Psoas muscle (tissue), 8 donors: Measurements from ENCODE around the gene PLEKHA1. TPM values are rescaled to one million over a fixed set of nuclear protein-coding genes. Genes with fewer than 3 reads are reported as not detected.

ENCODE experiments used
- ATAC-seq, 4 donors: fragments of 200-7000 bp; cut with Tn5 transposase; one replicate each; pipeline ENCODE4 v1.9.1; 2020; ENCODE audit warnings: moderate library complexity in 3 of 4, mild to moderate bottlenecking in 2 of 4
- DNase-seq, 2 donors: peaks; one replicate each; pipeline ENCODE4 v3.0.0-alpha.2; 2020
- H3K27ac ChIP-seq: fragments of 200-600 bp; one replicate; pipeline ENCODE4 v1.8.0; 2022
- H3K27me3 ChIP-seq, 3 donors: fragments of 200-600 bp in 1 of 3; one replicate each; pipeline versions ENCODE4 v1.6.1 to v1.8.0; 2013 to 2022; ENCODE audit warnings: low read length in 2 of 3, mild to moderate bottlenecking in 2 of 3, moderate library complexity in 1 of 3; ENCODE audit not compliant: insufficient read depth in 3 of 3
- H3K36me3 ChIP-seq, 2 donors: fragments of 200-600 bp in 1 of 2; one replicate each; pipeline versions ENCODE4 v1.6.1 to v1.8.0; 2013 to 2022; ENCODE audit warnings: low read depth in 1 of 2, mild to moderate bottlenecking in 1 of 2, moderate library complexity in 1 of 2; ENCODE audit not compliant: insufficient read depth in 1 of 2
- H3K4me1 ChIP-seq: fragments of 200-600 bp; one replicate; pipeline ENCODE4 v1.8.0; 2022
- H3K4me3 ChIP-seq: fragments of 200-600 bp; one replicate; pipeline ENCODE4 v1.8.0; 2022; ENCODE audit warnings: mild to moderate bottlenecking
- H3K9me3 ChIP-seq: fragments of 200-600 bp; one replicate; pipeline ENCODE4 v1.8.0; 2022
- WGBS, 3 donors: extraction: QIAGEN DNeasy Blood & Tissue Kit; methylation state at CpG; one replicate each; pipeline versions ENCODE4 v1.1.6 to v1.1.7; 2013; 5-methylcytosine and 5-hydroxymethylcytosine counted together
- intact Hi-C, 2 donors: fragments of 100-400 bp; cut with DNase I; formaldehyde crosslinking; loops; one replicate each; pipeline versions ENCODE4 v1.11.0 to v1.14.2; 2022
- polyA plus RNA-seq, 3 donors: library from polyadenylated mRNA; stranded (reverse); fragments of 200-250 nt; gene quantifications; one replicate each; pipeline ENCODE4 v1.2.3, GENCODE V29; 2013
- total RNA-seq, 4 donors: library from RNA; stranded (reverse); fragmentation: NEBNext Ultra II Directional in 2 of 4; extraction: Animal tissue kit (Norgen Biotek cat#: 25700) in 2 of 4; gene quantifications; one replicate each; pipeline versions ENCODE4 v1.2.1 to v1.2.4, GENCODE V29; 2021 to 2023
- TF ChIP-seq, protein P1 (sequence below): fragments of 200-600 bp; IDR thresholded peaks from one replicate; pipeline ENCODE4 v1.8.0; 2022; ENCODE audit warnings: antibody characterized with exemption
- donor health status: healthy with polysubstance abuse.
- donor health status: DM: no; HTN: no; CAD: no; lungs with moderate emphysema.
- donor health status: Bipolar disorder and iron deficiency.
- donor health status: healthy.
- donor health status: DM: yes; HTN: yes; CAD: no.
- donor health status: DM: no; HTN: no; CAD: no.
- donor health status: DM: no; HTN: no; CAD: no.
- donor health status: DM: yes; HTN: yes; CAD: no.

The PLEKHA1 gene
- total and polyA plus RNA-seq, 7 donors: 29.5 to 75.3 (median 53.1) TPM

DNA sequence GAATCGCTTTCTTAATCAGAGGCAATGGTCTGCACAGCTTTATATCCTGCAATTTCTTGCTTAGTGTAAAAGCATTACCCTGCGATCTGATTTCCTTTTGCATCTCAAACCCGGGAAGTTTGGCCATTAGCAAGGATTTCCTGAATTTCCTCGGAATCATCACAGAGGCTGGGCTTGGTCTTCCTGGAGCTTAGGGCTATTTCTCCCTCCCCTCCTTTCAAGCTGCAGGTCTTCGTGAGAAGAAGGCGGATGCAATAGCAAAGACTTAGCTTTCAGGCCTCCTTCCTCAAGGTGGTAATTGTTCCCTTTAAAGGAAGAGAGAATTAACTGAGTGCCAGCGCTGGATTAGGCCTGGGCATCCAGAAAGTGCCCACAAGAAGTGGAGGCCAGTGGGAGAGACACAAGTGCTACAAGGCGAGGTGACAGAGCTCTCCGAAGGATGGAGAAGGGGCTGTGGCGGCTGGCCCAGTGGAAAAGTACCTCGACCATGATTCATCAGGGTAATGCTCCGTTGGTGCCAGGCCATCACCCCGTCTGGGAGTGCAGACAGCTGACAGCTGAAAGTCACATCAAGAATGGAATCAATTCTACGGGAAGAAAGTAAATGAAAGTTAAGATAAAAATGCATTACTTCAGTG, 76.0 kb downstream of the PLEKHA1 start:
- Histone ChIP-seq H3K4me3 (no peak overlapping the region), H3K27me3 (peaks cover 0 to 2% (median 0%) of the 10 kb centered on the region in 3 donors), H3K4me1 (peaks cover 30% of the 10 kb centered on the region), H3K27ac (no peak overlapping the region), H3K9me3 (no peaks in the 10 kb centered on the region), H3K36me3 (no peaks in the 10 kb centered on the region)
- WGBS, 3 donors: 57 to 59% (median 59%) methylated on average over 14 of the region's 14 CpGs
- TF ChIP-seq, protein P1, sequence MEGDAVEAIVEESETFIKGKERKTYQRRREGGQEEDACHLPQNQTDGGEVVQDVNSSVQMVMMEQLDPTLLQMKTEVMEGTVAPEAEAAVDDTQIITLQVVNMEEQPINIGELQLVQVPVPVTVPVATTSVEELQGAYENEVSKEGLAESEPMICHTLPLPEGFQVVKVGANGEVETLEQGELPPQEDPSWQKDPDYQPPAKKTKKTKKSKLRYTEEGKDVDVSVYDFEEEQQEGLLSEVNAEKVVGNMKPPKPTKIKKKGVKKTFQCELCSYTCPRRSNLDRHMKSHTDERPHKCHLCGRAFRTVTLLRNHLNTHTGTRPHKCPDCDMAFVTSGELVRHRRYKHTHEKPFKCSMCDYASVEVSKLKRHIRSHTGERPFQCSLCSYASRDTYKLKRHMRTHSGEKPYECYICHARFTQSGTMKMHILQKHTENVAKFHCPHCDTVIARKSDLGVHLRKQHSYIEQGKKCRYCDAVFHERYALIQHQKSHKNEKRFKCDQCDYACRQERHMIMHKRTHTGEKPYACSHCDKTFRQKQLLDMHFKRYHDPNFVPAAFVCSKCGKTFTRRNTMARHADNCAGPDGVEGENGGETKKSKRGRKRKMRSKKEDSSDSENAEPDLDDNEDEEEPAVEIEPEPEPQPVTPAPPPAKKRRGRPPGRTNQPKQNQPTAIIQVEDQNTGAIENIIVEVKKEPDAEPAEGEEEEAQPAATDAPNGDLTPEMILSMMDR: no peak
- intact Hi-C loops: no loop called here
- ATAC-seq (peak; percentile 50 to 84 (median 60)), DNase-seq (peak in 1 of 2 donors; percentile 31)

- no peaks in the 10 kb centered on the region for H3K9me3 ChIP-seq
- intact Hi-C loops: no loop called here
- peaks cover 8% of the 10 kb centered on the region for H3K4me1 ChIP-seq
- DNase-seq: no peak
- no peaks in the 10 kb centered on the region for H3K36me3 ChIP-seq
- H3K27ac ChIP-seq: no peak overlapping the region
- no peak overlapping the region for H3K4me3 ChIP-seq
- peaks cover 0 to 2% (median 0%) of the 10 kb centered on the region in 3 donors for H3K27me3 ChIP-seq
- no peak for ATAC-seq
- WGBS, 3 donors: 90 to 93% (median 93%) methylated on average over 3 of the region's 3 CpGs
- TF ChIP-seq, protein P1: no peak
Observed at GRCh38 chr10:122454071-122454470, 79.6 kb downstream of the PLEKHA1 start.

- intact Hi-C loops: no loop called here
- ATAC-seq: no peak
- no peak for DNase-seq
- TF ChIP-seq, protein P1: no peak
- no peak within 1 kb of the TSS for H3K27ac ChIP-seq
- H3K27me3 ChIP-seq: peaks cover 0 to 2% (median 0%) of the 10 kb centered on the region in 3 donors
- no peak within 1 kb of the TSS for H3K4me3 ChIP-seq
- no peaks in the 10 kb centered on the region for H3K36me3 ChIP-seq
- no peaks in the 10 kb centered on the region for H3K9me3 ChIP-seq
- H3K4me1 ChIP-seq: peaks cover 2% of the 10 kb centered on the region
- WGBS, 3 donors: 80 to 86% (median 81%) methylated on average over 7 of the region's 7 CpGs
Observed at GRCh38 chr10:122454603-122455080, 80.1 kb downstream of the PLEKHA1 start, which contains the start of gene ARMS2. TSS of gene ARMS2 (plus strand) at chr10:122454653. CDS start at chr10:122454728, 75 bp downstream.

DNA sequence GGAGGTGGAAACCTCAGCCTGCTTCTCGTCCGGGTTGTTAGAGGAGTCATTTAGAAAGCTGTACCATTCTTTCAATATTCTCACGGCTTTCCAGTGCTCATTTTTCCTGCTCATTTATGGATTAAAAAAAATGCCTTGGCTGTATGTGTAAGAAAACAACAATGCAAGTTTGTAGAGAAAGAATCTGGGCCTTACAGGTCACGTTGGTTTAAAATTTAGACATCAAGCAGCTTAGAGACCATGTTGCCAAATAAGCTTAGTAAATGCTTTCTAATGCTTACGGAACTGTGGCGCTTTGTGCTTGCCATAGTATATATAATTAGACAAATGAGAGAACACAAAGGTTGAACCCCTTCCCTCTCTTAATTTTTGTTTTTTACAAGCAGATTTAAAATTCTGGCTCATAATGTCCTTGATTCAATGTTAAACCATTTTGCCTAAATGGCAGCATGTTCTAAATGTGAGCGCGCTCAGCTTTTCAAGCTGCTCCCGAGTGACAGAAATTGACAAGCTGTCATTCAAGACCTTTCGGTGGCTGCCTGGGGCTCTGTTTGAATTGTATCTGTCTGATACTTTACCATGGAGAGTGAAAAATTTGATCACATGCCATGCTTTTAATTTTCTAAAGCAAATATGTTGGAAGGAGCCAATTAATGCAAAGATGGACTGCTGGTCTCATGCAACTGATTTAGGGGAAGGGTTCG, 81.0 kb downstream of the PLEKHA1 start:
- Histone ChIP-seq H3K36me3 (no peaks in the 10 kb centered on the region), H3K4me3 (no peak overlapping the region), H3K27me3 (peaks cover 0 to 2% (median 0%) of the 10 kb centered on the region in 3 donors), H3K27ac (no peak overlapping the region), H3K4me1 (peaks cover 2% of the 10 kb centered on the region), H3K9me3 (no peaks in the 10 kb centered on the region)
- TF ChIP-seq, protein P1: no peak
- intact Hi-C loops: no loop called here
- no peak for ATAC-seq
- DNase-seq: no peak
- WGBS, 3 donors: 93 to 97% (median 96%) methylated on average over 11 of the region's 11 CpGs
